ENCODE results near the gene PRPF40A.

The PRPF40A gene

GRCh38 chr2:152620208-152620607 is 97.1 kb downstream of the PRPF40A start:
- DNase-seq, result no peak

- DNase-seq, result peak in 2 of 56 donors; percentile 23 to 35
Observed at GRCh38 chr2:152618193-152618564, 99.1 kb downstream of the PRPF40A start.

GRCh38 chr2:152617456-152618192 is 99.6 kb downstream of the PRPF40A start:
- DNase-seq, result no peak

- no peak for DNase-seq
Observed at GRCh38 chr2:152615177-152615576, 102.1 kb downstream of the PRPF40A start.

- DNase-seq, result no peak
Observed at GRCh38 chr2:152613235-152613634, 104.0 kb downstream of the PRPF40A start.

- peak in 5 of 56 donors; percentile 9 to 30 (median 18) for DNase-seq
Observed at GRCh38 chr2:152611458-152612231, 105.6 kb downstream of the PRPF40A start.

GRCh38 chr2:152609699-152610098 is 107.6 kb downstream of the PRPF40A start:
- DNase-seq, result no peak

- no peak for DNase-seq
Observed at GRCh38 chr2:152609154-152609553, 108.1 kb downstream of the PRPF40A start.

- no peak for DNase-seq
Observed at GRCh38 chr2:152607793-152608300, 109.4 kb downstream of the PRPF40A start.

- DNase-seq, result no peak
Observed at GRCh38 chr2:152606941-152607340, 110.3 kb downstream of the PRPF40A start.

- no peak for DNase-seq
Observed at GRCh38 chr2:152606081-152606480, 111.2 kb downstream of the PRPF40A start.

GRCh38 chr2:152603166-152603565 is 114.1 kb downstream of the PRPF40A start:
- DNase-seq, result no peak

GRCh38 chr2:152602750-152603149 is 114.5 kb downstream of the PRPF40A start:
- DNase-seq, result no peak

Measured in nucleus accumbens (tissue), 56 donors.